Loucy (cell line): ENCODE data around the gene DCAF15.

Experiments used
- EZH2phosphoT487 ChIP-seq: fragments of 200-600 bp; IDR thresholded peaks from 2 replicates; pipeline ENCODE4 v1.6.1; 2018; ENCODE audit warnings: antibody characterized with exemption, mild to moderate bottlenecking, moderate library complexity, borderline replicate concordance
- TF ChIP-seq, protein P1 (sequence below): fragments of 200-600 bp; sonication (generic); conservative IDR thresholded peaks from 2 replicates; pipeline ENCODE4 v1.5.1; 2014; ENCODE audit warnings: mild to moderate bottlenecking, antibody characterized with exemption, low read length

DNA sequence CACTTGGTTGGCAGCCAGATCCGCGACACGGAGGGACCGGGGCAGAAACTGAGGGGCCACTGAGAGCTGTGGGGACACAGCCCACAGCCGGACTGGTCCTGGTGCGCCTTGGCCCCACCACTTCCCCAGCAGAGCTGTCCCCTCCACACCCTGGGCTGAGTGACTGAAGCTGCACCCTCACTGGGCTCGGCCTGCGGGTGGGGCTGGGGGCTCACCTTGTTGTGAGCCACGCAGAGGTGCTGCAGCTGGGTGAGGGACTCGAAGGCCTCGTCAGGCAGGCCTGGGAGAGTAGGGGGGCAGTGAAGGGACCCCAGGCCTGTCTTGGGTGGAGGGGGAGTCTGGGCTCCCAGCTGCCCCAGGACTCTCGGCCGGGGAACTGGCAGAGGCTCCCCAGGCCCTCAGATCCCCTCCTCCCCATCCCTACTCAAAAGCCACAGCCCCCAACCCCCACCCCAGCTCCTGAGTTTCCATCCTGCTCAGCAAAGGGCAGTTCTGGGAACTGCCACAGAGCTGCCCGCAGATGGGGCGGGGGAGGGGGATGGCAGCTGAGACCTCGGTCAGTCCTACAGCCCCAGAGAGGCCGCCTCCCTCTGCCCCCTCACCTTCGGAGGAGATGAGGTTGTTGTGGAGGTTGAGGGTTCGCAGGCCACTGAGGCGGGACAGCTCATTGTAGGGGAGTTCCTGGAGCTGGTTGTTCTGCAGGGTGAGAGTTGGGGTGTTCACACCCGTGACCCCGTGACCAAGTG, 16.4 kb upstream of the DCAF15 start:
- TF ChIP-seq, protein P1, sequence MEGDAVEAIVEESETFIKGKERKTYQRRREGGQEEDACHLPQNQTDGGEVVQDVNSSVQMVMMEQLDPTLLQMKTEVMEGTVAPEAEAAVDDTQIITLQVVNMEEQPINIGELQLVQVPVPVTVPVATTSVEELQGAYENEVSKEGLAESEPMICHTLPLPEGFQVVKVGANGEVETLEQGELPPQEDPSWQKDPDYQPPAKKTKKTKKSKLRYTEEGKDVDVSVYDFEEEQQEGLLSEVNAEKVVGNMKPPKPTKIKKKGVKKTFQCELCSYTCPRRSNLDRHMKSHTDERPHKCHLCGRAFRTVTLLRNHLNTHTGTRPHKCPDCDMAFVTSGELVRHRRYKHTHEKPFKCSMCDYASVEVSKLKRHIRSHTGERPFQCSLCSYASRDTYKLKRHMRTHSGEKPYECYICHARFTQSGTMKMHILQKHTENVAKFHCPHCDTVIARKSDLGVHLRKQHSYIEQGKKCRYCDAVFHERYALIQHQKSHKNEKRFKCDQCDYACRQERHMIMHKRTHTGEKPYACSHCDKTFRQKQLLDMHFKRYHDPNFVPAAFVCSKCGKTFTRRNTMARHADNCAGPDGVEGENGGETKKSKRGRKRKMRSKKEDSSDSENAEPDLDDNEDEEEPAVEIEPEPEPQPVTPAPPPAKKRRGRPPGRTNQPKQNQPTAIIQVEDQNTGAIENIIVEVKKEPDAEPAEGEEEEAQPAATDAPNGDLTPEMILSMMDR = no peak
- TF ChIP-seq EZH2phosphoT487 = no peak
